ENCODE data around the gene RAD51B. TPM values are rescaled to one million over a fixed set of nuclear protein-coding genes. Genes with fewer than 3 reads are reported as not detected.

RAD51B gene
- total RNA-seq, 1 experiment from 2014 or later = 14.2 TPM

DNA sequence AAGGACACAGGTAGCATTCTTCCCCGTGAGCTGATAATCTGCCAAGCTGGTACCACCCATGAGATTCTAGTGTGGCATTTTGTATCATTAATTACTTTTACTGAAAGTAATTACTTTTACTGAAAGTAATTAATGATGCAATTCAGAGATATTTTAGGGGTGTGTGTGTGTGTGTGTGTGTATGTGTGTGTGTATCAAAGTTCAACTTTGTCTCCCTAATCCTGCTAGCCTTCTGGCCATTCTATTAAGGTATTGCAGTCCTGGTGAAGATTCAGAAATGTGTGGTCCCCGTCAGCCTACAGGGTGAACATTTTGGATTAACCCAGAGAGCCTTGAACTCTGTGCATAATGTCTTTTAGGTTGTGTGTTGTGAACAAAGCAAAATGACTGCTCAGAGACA is 662.4 kb downstream of the RAD51B start (continued):
- TF ChIP-seq, protein P1, sequence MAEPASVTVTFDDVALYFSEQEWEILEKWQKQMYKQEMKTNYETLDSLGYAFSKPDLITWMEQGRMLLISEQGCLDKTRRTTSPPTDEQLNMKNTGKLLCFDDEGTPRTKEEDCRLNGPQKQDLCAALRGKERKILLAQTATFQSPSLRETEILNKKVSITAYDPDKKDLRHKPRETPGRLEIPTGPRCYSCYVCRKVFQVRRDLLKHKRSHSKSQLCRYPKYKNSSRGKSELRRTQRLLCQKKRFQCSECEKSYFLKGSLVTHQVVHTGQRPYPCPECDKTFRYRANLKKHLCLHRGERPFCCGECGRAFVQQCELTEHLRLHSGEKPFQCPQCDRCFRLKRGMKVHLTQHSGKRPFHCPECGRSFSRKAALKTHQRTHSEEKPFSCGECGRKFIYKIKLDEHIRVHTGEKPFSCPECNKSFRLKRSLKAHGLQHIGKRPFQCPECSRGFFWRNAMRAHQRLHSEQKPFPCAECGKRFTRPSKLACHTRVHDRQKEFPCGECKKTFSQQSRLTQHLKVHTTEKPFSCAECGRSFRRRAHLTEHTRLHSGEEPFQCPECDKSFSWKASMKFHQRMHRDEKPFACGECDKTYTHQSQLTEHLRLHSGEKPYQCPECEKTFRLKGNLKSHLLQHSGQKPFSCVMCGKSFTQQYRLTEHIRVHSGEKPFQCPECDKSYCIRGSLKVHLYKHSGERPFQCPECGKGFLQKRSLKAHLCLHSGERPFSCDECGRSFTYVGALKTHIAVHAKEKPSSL (CRISPR knock-in tag; conservative IDR thresholded peaks at IDR 0.05) = no peak
- no peak for TF ChIP-seq TEAD1 (CRISPR knock-in tag; IDR thresholded peaks at IDR 0.05)

DNA sequence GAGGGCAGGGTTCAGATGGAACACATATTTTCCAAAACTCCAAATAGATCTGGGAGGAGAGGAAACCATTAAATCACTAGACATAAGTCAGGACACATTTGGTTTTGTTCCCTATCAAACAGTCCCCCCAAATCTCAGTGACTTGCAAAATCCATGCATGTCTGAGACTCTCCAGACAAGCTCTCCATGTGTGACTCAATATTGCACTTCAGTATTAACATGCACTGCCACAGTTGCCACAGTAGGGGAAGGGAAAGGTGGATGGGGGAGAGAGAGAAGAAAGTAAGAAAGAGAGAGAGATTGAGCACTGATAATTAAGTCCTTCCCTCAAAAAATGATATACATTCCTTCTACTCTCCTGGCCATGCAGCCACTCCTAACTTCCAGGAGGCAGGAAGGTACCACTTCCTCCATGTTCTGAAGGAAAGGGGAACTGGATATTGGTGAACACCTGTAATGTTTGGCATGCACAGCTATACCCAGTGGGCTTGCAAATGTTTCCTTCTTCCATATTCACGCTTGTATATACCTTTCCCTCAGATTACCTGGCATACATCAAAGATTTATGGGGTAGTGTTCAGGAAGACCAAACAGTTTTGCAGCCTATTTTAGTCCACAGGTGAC is 663.3 kb downstream of the RAD51B start:
- Mint-ChIP-seq H3K27me3 (ENCODE audit: low read depth) (no peaks in the 10 kb centered on the region; the same call in 1 of the 2 replicates), H3K9me3 (no peaks in the 10 kb centered on the region), H3K4me3 (no peak overlapping the region), H3K36me3 (no peaks in the 10 kb centered on the region), H3K27ac (no peak overlapping the region), H3K4me1 (peaks cover 26% of the 10 kb centered on the region)
- ChIA-PET CTCF (no interaction called here), POLR2A (no interaction called here)
- no peak for DNase-seq (ENCODE audit: low spot score)
- no peak for ATAC-seq
- no peak for TF ChIP-seq TEAD4 (CRISPR knock-in tag; IDR thresholded peaks at IDR 0.05)

DNA sequence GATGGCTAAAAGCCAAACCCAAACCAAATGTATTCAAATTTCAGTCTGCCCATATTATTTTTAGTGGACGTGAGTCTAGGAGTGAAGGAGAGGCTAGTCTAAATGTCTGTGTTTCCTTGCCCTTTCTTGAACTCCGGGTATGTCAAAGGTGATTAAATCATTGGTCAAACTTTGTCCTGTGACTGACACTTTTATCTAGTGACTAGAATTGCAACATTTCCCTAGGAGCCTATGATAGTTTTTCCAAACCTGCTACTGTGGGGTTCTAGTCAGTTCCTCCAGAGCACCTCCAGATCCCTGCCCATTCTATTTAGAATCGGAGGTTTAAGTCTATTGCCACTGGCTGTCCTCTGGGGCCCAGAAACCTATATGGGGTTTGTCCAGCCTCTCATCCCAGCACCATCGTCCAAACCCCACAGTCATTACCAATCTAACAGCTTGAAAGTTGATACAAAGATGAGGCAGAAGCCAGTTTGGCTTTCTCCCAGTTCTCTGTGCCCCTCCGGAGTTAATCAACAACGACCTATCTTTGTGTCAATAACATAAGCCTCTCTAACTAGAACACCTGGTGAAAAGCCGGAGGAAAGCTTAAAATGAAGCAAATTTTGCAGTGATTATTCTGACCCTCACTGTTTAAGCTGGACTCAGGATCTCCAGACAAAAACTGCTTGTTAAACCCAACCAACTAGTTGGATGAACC is 666.6 kb downstream of the RAD51B start:
- no peaks in the 10 kb centered on the region; the same call in 1 of the 2 replicates for H3K27me3 Mint-ChIP-seq (ENCODE audit: low read depth)
- H3K27ac Mint-ChIP-seq = no peak overlapping the region
- H3K36me3 Mint-ChIP-seq = no peaks in the 10 kb centered on the region
- POLR2A ChIA-PET = no interaction called here
- H3K4me3 Mint-ChIP-seq = no peak overlapping the region
- TF ChIP-seq KAT7 (CRISPR knock-in tag; IDR thresholded peaks at IDR 0.05; ENCODE audit: borderline replicate concordance) = no peak
- no peak for TF ChIP-seq SMAD4 (CRISPR knock-in tag; IDR thresholded peaks at IDR 0.05)
- TF ChIP-seq, protein P2, sequence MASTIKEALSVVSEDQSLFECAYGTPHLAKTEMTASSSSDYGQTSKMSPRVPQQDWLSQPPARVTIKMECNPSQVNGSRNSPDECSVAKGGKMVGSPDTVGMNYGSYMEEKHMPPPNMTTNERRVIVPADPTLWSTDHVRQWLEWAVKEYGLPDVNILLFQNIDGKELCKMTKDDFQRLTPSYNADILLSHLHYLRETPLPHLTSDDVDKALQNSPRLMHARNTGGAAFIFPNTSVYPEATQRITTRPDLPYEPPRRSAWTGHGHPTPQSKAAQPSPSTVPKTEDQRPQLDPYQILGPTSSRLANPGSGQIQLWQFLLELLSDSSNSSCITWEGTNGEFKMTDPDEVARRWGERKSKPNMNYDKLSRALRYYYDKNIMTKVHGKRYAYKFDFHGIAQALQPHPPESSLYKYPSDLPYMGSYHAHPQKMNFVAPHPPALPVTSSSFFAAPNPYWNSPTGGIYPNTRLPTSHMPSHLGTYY (CRISPR knock-in tag; IDR thresholded peaks at IDR 0.05) = no peak
- TF ChIP-seq, protein P3, sequence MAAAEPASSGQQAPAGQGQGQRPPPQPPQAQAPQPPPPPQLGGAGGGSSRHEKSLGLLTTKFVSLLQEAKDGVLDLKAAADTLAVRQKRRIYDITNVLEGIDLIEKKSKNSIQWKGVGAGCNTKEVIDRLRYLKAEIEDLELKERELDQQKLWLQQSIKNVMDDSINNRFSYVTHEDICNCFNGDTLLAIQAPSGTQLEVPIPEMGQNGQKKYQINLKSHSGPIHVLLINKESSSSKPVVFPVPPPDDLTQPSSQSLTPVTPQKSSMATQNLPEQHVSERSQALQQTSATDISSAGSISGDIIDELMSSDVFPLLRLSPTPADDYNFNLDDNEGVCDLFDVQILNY (CRISPR knock-in tag; IDR thresholded peaks at IDR 0.05) = no peak
- TF ChIP-seq, protein P4, sequence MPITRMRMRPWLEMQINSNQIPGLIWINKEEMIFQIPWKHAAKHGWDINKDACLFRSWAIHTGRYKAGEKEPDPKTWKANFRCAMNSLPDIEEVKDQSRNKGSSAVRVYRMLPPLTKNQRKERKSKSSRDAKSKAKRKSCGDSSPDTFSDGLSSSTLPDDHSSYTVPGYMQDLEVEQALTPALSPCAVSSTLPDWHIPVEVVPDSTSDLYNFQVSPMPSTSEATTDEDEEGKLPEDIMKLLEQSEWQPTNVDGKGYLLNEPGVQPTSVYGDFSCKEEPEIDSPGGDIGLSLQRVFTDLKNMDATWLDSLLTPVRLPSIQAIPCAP (CRISPR knock-in tag; IDR thresholded peaks at IDR 0.05) = no peak
- no peak for TF ChIP-seq NFE2L1 (CRISPR knock-in tag; IDR thresholded peaks at IDR 0.05)
- TF ChIP-seq OVOL2 (CRISPR knock-in tag; IDR thresholded peaks at IDR 0.05; ENCODE audit: borderline replicate concordance) = no peak
- TF ChIP-seq, protein P5, sequence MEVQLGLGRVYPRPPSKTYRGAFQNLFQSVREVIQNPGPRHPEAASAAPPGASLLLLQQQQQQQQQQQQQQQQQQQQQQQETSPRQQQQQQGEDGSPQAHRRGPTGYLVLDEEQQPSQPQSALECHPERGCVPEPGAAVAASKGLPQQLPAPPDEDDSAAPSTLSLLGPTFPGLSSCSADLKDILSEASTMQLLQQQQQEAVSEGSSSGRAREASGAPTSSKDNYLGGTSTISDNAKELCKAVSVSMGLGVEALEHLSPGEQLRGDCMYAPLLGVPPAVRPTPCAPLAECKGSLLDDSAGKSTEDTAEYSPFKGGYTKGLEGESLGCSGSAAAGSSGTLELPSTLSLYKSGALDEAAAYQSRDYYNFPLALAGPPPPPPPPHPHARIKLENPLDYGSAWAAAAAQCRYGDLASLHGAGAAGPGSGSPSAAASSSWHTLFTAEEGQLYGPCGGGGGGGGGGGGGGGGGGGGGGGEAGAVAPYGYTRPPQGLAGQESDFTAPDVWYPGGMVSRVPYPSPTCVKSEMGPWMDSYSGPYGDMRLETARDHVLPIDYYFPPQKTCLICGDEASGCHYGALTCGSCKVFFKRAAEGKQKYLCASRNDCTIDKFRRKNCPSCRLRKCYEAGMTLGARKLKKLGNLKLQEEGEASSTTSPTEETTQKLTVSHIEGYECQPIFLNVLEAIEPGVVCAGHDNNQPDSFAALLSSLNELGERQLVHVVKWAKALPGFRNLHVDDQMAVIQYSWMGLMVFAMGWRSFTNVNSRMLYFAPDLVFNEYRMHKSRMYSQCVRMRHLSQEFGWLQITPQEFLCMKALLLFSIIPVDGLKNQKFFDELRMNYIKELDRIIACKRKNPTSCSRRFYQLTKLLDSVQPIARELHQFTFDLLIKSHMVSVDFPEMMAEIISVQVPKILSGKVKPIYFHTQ (CRISPR knock-in tag; IDR thresholded peaks at IDR 0.05) = no peak
- no peak for TF ChIP-seq ZNF138 (CRISPR knock-in tag; conservative IDR thresholded peaks at IDR 0.05)
- CTCF ChIA-PET = no interaction called here
- ATAC-seq (no peak), DNase-seq (ENCODE audit: low spot score) (no peak)
- H3K4me1 Mint-ChIP-seq = peaks cover 23% of the 10 kb centered on the region
- H3K9me3 Mint-ChIP-seq = no peaks in the 10 kb centered on the region
